Hepatocyte (in vitro differentiated cells): ENCODE measurements around the gene SYNPO2.

Source experiments
- EZH2 ChIP-seq: fragments of 200-600 bp; sonication (generic); IDR thresholded peaks from 2 replicates; pipeline ENCODE4 v1.6.1; 2016; ENCODE audit warnings: antibody characterized with exemption, mild to moderate bottlenecking, borderline replicate concordance
- EZH2phosphoT487 ChIP-seq: fragments of 200-600 bp; sonication (generic); IDR thresholded peaks from one replicate; pipeline ENCODE4 v1.6.1; 2018; ENCODE audit warnings: antibody characterized with exemption, mild to moderate bottlenecking, low read depth, moderate library complexity; ENCODE audit not compliant: unreplicated experiment, severe bottlenecking
- TF ChIP-seq, protein P1 (sequence below): fragments of 200-600 bp; sonication (generic); IDR thresholded peaks from 2 replicates; pipeline ENCODE4 v1.5.1; 2016; ENCODE audit warnings: antibody characterized with exemption, mild to moderate bottlenecking; ENCODE audit not compliant: poor library complexity

GRCh38 chr4:118930255-118930654, 41.6 kb downstream of the SYNPO2 start:
- TF ChIP-seq, protein P1, sequence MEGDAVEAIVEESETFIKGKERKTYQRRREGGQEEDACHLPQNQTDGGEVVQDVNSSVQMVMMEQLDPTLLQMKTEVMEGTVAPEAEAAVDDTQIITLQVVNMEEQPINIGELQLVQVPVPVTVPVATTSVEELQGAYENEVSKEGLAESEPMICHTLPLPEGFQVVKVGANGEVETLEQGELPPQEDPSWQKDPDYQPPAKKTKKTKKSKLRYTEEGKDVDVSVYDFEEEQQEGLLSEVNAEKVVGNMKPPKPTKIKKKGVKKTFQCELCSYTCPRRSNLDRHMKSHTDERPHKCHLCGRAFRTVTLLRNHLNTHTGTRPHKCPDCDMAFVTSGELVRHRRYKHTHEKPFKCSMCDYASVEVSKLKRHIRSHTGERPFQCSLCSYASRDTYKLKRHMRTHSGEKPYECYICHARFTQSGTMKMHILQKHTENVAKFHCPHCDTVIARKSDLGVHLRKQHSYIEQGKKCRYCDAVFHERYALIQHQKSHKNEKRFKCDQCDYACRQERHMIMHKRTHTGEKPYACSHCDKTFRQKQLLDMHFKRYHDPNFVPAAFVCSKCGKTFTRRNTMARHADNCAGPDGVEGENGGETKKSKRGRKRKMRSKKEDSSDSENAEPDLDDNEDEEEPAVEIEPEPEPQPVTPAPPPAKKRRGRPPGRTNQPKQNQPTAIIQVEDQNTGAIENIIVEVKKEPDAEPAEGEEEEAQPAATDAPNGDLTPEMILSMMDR = no peak
- TF ChIP-seq EZH2 (no peak), EZH2phosphoT487 (no peak)
